ENCODE data around the gene TMEM205. TPM values are rescaled to one million over a fixed set of nuclear protein-coding genes. Genes with fewer than 3 reads are reported as not detected.
"Not testable (repeated sequence)": the region's sequence is repeated elsewhere in the genome, so short reads cannot be mapped to it uniquely, and the experiment has no call there.

The TMEM205 gene
- total RNA-seq, 4 donors from 2014 or later, result 266 to 1,029 (median 650) TPM

- Histone ChIP-seq H3K27ac (no peak overlapping the region), H3K9me3 (no peaks in the 10 kb centered on the region), H3K27me3 (no peaks in the 10 kb centered on the region), H3K36me3 (no peaks in the 10 kb centered on the region), H3K4me3 (replicated peaks in 1 of 3) (no peak overlapping the region), H3K4me1 (peaks cover 9 to 21% of the 10 kb centered on the region in 2 donors)
- intact Hi-C loops (cut with DNase I), result no loop called here
- DNase-seq, result no peak
- WGBS, 2 donors, result 72 to 80% methylated on average over 6 to 11 of the region's 11 CpGs
- TF ChIP-seq CTCF (IDR thresholded peaks at IDR 0.05), result no peak
- no peak for TF ChIP-seq POLR2A (IDR thresholded peaks at IDR 0.05)
Measured at GRCh38 chr19:11356676-11357550, 10.8 kb upstream of the TMEM205 start.

- H3K27ac ChIP-seq, result peak overlapping the region in 1 of 3 donors; percentile 53
- H3K4me1 ChIP-seq, result peaks cover 9 to 15% of the 10 kb centered on the region in 2 donors
- no peak for TF ChIP-seq CTCF (IDR thresholded peaks at IDR 0.05)
- TF ChIP-seq POLR2A (IDR thresholded peaks at IDR 0.05), result no peak
- whole genome bisulfite sequencing, 2 donors, result 78 to 87% methylated on average over 4 to 6 of the region's 6 CpGs
- intact Hi-C loops (cut with DNase I), result no loop called here
- no peaks in the 10 kb centered on the region for H3K36me3 ChIP-seq
- H3K9me3 ChIP-seq, result no peaks in the 10 kb centered on the region
- no peaks in the 10 kb centered on the region for H3K27me3 ChIP-seq
- peak overlapping the region in 1 of 3 donors; percentile 72 for H3K4me3 ChIP-seq (replicated peaks in 1 of 3)
- DNase-seq, result no peak
Measured at GRCh38 chr19:11356074-11356397, 10.0 kb upstream of the TMEM205 start.

GRCh38 chr19:11355160-11356073 is 9.3 kb upstream of the TMEM205 start, which contains the start of gene PLPPR2:
Gene PLPPR2 (plus strand): TSS chr19:11355432. CDS start chr19:11357674, 2,242 bp downstream.
- no peaks in the 10 kb centered on the region for H3K9me3 ChIP-seq
- WGBS, 2 donors, result 13 to 16% methylated on average over 17 to 22 of the region's 62 CpGs
- H3K27me3 ChIP-seq, result no peaks in the 10 kb centered on the region
- peaks cover 9 to 12% of the 10 kb centered on the region in 2 donors for H3K4me1 ChIP-seq
- H3K4me3 ChIP-seq (replicated peaks in 1 of 3), result peak within 1 kb of the TSS in 1 of 3 donors; percentile 72
- peak within 1 kb of the TSS in 2 of 3 donors; percentile 53 to 61 for H3K27ac ChIP-seq
- peak; percentile 79 to 81 for DNase-seq
- intact Hi-C loops (cut with DNase I), result no loop called here
- no peaks in the 10 kb centered on the region for H3K36me3 ChIP-seq
- TF ChIP-seq POLR2A (IDR thresholded peaks at IDR 0.05) (peak in 1 of 2 donors; percentile 62), CTCF (IDR thresholded peaks at IDR 0.05) (no peak)

GRCh38 chr19:11354102-11354501 is 8.0 kb upstream of the TMEM205 start:
- 95% methylated on average over 4 of the region's 4 CpGs for WGBS, 2 donors
- H3K27me3 ChIP-seq; intact Hi-C loops (cut with DNase I); H3K27ac ChIP-seq; DNase-seq; H3K4me3 ChIP-seq (replicated peaks in 1 of 3); H3K9me3 ChIP-seq; H3K36me3 ChIP-seq: not testable (repeated sequence)
- H3K4me1 ChIP-seq, result peaks cover 9 to 12% of the 10 kb centered on the region in 2 donors

GRCh38 chr19:11349171-11349570 is 3.1 kb upstream of the TMEM205 start:
- no peaks in the 10 kb centered on the region for H3K36me3 ChIP-seq
- DNase-seq, result no peak
- H3K27ac ChIP-seq, result no peak overlapping the region
- H3K9me3 ChIP-seq, result no peaks in the 10 kb centered on the region
- WGBS, 2 donors, result 84 to 100% methylated on average over 2 to 4 of the region's 4 CpGs
- intact Hi-C loops (cut with DNase I), result loop anchor here (10.0 kb wide), 1 partner anchor 54 kb away; the partner anchor contains the start of gene TSPAN16
- TF ChIP-seq CTCF (IDR thresholded peaks at IDR 0.05) (no peak), POLR2A (IDR thresholded peaks at IDR 0.05) (no peak)
- peaks cover 13 to 20% of the 10 kb centered on the region in 2 donors for H3K4me1 ChIP-seq
- H3K4me3 ChIP-seq (replicated peaks in 1 of 3), result no peak overlapping the region
- no peaks in the 10 kb centered on the region for H3K27me3 ChIP-seq

All from thyroid gland (tissue), 4 donors.